H1 (cell line): ENCODE results near the gene RGS17.

Experiments used
- CREB1 ChIP-seq: IDR thresholded peaks from 2 replicates; pipeline ENCODE4 v1.6.1; 2012; ENCODE audit warnings: inconsistent platforms
- CTCF ChIP-seq, 3 experiments: IDR thresholded peaks; 1 replicate in 2 of 3; 2 replicates in 1 of 3; pipeline versions ENCODE4 v1.5.1 to v1.6.1; 2011; ENCODE audit warnings: low read length in 3 of 3, mild to moderate bottlenecking in 3 of 3, inconsistent platforms in 2 of 3, low read depth in 1 of 3, moderate library complexity in 1 of 3; ENCODE audit not compliant: insufficient read depth in 1 of 3; ENCODE audit errors: control extremely low read depth in 1 of 3
- EZH2 ChIP-seq: fragments of 200-600 bp; sonication (generic); IDR thresholded peaks from 2 replicates; pipeline ENCODE4 v1.7.1; 2012; ENCODE audit warnings: low read depth, mild to moderate bottlenecking, moderate library complexity, low read length, inconsistent platforms; ENCODE audit not compliant: severe bottlenecking
- POLR2A ChIP-seq, 2 experiments: IDR thresholded peaks; 1 replicate in 1 of 2; 2 replicates in 1 of 2; pipeline ENCODE4 v1.6.1; 2011; ENCODE audit warnings: low read depth in 2 of 2, low read length in 2 of 2, mild to moderate bottlenecking in 2 of 2; ENCODE audit errors: control extremely low read depth in 1 of 2
- RAD21 ChIP-seq, 2 experiments: IDR thresholded peaks in 1 of 2; conservative IDR thresholded peaks in 1 of 2; 2 replicates each; pipeline ENCODE4 v1.6.1; 2011; ENCODE audit warnings: low read depth in 2 of 2, low read length in 2 of 2, improper control_type of control experiment in 1 of 2, inconsistent platforms in 1 of 2, mild to moderate bottlenecking in 1 of 2, moderate library complexity in 1 of 2
- SP2 ChIP-seq: IDR thresholded peaks from 2 replicates; pipeline ENCODE4 v1.6.1; 2012; ENCODE audit warnings: mild to moderate bottlenecking, low read length, inconsistent platforms
- TCF12 ChIP-seq: IDR thresholded peaks from 2 replicates; pipeline ENCODE4 v1.6.1; 2011; ENCODE audit warnings: low read depth, mild to moderate bottlenecking, low read length
- TEAD4 ChIP-seq: IDR thresholded peaks from 2 replicates; pipeline ENCODE4 v1.6.1; 2012; ENCODE audit warnings: low read depth, low read length, inconsistent platforms, mixed read lengths

GRCh38 chr6:152986978-152987377 is 144.1 kb downstream of the RGS17 start:
- TF ChIP-seq CTCF (IDR thresholded peaks at IDR 0.05; ENCODE audit: control extremely low read depth in 1 of 3, insufficient read depth in 1 of 3, low read depth in 1 of 3, low read length in 3 of 3), result no peak
- no peak for TF ChIP-seq EZH2
- TF ChIP-seq CREB1, result no peak
- TF ChIP-seq TEAD4, result no peak
- no peak for TF ChIP-seq TCF12
- TF ChIP-seq SP2, result no peak
- TF ChIP-seq POLR2A (IDR thresholded peaks at IDR 0.05; ENCODE audit: control extremely low read depth in 1 of 2, low read depth in 2 of 2, low read length in 2 of 2), result no peak
- no peak for TF ChIP-seq RAD21 (IDR thresholded peaks at IDR 0.05 in 1 of 2, conservative IDR thresholded peaks at IDR 0.05 in 1 of 2; ENCODE audit: low read depth in 2 of 2, low read length in 2 of 2)
